Fibroblast of villous mesenchyme (primary cell): ENCODE data around the gene ABCB6. TPM values are rescaled to one million over a fixed set of nuclear protein-coding genes. Genes with fewer than 3 reads are reported as not detected.

Source experiments
- DNase-seq: peaks from one replicate; pipeline ENCODE4 v3.0.0-alpha.2; 2010; ENCODE audit warnings: low read depth
- H3K4me3 ChIP-seq: 2 replicates; pipeline ENCODE4 v1.5.1; 2011; ENCODE audit warnings: low read depth, mild to moderate bottlenecking, low read length
- total RNA-seq: library from RNA; depleted of rRNA; stranded (reverse); fragments of >200 nt; gene quantifications from 2 replicates; pipeline ENCODE4 v1.2.3, GENCODE V29; 2012
- TF ChIP-seq, protein P1 (sequence below): IDR thresholded peaks from 2 replicates; pipeline ENCODE4 v1.5.1; 2012; ENCODE audit warnings: low read depth, mild to moderate bottlenecking, low read length; ENCODE audit not compliant: insufficient read depth

Gene ABCB6
- total RNA-seq, 1 donor = 31.1 TPM

DNA sequence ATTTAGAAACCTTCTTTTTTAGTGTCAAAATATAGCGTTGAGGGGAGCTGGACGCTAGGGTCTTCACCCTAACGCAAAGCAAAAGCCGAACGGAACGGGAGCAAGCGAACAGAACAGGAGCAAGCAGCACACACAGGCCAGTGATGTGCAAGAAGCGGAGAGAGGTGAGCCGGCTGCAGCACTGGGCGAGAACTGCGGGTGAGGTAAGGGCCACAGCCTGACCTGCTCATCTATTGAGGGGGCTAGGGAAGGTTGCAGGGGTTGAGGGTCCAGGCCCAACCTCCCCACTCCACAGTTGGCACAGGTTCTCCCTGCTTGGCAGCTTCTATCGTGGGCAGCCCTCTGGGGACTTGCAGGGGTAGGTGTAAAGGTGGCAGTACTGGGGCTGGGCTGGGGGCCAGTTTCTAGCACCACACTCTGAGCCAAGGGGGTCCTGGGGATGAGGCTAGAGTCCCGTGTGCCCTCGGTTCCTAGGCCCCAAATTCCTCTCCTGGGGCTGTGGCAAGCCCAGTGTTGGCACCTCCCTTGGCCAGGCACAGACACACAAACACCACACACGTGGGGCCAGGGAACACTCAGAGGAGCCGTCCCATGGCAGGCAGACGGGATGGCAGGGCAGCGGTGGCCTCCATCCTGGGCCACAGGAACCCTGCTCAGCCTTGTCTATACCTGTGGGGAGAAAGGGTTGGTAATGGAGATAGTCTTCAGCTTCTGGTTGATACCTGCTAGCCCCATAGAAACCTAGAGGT, 1.2 kb upstream of the ABCB6 start:
- DNase-seq = no peak
- TF ChIP-seq, protein P1, sequence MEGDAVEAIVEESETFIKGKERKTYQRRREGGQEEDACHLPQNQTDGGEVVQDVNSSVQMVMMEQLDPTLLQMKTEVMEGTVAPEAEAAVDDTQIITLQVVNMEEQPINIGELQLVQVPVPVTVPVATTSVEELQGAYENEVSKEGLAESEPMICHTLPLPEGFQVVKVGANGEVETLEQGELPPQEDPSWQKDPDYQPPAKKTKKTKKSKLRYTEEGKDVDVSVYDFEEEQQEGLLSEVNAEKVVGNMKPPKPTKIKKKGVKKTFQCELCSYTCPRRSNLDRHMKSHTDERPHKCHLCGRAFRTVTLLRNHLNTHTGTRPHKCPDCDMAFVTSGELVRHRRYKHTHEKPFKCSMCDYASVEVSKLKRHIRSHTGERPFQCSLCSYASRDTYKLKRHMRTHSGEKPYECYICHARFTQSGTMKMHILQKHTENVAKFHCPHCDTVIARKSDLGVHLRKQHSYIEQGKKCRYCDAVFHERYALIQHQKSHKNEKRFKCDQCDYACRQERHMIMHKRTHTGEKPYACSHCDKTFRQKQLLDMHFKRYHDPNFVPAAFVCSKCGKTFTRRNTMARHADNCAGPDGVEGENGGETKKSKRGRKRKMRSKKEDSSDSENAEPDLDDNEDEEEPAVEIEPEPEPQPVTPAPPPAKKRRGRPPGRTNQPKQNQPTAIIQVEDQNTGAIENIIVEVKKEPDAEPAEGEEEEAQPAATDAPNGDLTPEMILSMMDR = no peak
- no peak overlapping the region for H3K4me3 ChIP-seq

DNA sequence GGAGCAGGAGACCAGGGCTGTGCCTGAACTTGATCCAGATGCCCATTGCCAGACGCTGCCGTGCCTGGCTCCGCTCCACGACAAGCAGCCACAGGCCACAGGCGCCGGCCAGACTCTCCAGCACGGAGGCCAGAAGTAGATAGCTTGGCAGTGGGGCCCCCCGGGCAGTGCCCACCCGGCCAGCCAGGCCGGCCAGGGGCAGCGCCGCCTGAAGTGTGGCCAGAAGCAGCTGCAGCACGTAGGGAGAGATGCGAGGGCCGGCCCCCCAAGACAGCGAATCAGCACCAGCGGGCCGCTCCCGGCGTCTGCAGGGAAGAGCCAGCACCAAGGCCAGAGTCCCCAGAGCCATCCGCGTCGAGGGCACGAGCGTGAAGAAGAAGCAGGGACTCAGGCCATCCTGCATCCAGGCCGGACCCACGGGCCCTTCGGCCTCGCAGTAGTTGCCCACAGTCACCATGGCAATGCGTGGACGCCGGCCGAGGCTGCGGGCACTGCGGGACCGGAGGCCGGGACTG, 484 bp downstream of the ABCB6 start:
- TF ChIP-seq, protein P1 = no peak
- peak; percentile 75 for DNase-seq
- peak overlapping the region; percentile 61 for H3K4me3 ChIP-seq

DNA sequence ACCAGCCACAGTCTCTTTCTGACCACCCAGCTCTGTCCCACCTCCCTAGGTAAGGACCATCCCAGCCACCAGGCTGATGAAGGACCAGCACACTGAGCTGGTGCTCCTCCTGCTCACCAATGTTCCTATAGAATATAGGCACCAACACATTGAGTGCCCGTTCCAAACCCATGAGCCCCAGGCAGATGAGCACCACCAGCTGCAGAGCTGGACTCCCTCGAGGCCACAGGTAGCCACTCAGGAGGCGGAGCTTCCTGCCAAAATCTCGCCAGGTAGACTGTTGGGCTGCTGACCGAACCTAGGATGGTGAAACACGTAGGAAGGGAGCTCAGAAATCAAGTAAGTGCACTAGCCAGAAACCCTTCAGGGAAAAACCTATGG, 2.2 kb downstream of the ABCB6 start:
- TF ChIP-seq, protein P1 = no peak
- DNase-seq = no peak
- no peak overlapping the region for H3K4me3 ChIP-seq

DNA sequence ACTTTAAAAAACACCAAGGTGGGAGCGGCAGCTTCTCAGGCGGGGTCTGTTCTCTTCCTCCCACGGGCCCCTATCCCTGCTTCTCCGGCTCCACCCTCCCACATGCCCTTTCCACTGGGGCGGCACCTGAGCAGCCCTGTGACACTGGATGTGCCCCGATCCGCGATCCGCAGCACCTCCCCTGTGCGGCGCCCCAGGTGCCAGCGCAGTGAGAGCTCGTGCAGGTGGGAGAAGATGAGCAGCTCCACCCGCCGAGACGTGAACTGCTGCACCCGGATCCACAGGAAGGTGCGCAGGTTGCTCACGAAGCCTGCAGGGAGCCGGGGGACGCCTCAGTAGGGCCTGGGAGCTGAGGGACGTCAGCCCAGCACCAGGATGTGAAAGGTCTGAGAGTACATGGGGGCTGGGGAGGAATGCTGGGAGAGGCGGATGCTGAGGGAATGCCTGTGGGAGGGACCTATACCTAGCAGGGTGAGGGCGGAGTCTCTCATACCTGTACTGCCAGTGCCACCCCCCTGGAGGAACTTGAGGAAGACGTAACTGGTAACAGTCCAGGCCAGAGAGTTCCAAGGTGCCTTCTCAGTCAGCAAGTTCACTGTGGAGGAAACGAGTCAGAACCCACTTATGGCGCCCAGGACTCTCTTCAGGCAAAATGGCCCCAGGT, 2.8 kb downstream of the ABCB6 start:
- no peak for DNase-seq
- TF ChIP-seq, protein P1 = no peak
- H3K4me3 ChIP-seq = no peak overlapping the region

DNA sequence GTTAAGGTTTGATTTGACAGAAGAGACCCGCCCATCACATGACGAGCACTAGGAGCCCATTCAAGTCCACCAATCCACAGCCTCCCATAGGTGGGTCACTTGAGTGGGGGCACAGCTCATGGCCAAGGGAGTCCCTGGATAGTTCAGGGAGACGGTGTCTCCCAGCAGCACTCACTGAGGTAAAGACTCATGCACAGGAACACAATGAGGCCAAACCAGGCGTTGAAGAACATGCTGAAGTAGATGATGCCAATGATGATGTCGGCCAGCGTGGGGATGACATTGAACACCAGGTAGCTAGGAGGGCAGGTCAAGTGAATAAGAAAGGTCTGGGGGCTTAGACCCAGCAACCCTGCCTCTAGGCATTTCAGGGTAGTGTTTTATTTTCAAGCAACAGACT, 4.0 kb downstream of the ABCB6 start:
- TF ChIP-seq, protein P1 = no peak
- DNase-seq = no peak
- no peak overlapping the region for H3K4me3 ChIP-seq

DNA sequence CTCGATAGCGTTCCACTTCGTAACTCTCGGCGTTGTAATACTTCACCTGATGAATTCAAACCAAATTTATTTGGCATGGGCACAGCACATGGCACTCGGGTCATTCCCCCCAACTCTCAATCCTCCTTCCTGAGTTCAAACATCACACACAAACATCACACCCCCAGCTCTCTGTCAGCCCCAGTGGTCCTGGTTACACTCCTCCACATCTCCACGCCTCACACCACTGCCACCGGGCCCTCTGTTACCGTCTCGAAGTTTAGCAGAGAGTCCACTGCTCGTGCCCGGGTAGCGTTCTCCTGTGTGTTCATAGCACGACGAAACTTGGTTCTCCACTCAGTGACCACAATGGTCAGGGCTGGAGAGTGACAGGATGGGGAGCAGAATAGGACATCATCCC, 4.6 kb downstream of the ABCB6 start:
- TF ChIP-seq, protein P1 = no peak
- no peak overlapping the region for H3K4me3 ChIP-seq
- DNase-seq = no peak
